ENCODE measurements around the gene PLK1.

- no peak for TF ChIP-seq CTCF (IDR thresholded peaks at IDR 0.05; ENCODE audit: low read length)
- TF ChIP-seq EZH2 (optimal IDR thresholded peaks at IDR 0.05; ENCODE audit: low read depth, low read length), result no peak
Observed at GRCh38 chr16:23729503-23730424, 51.1 kb downstream of the PLK1 start.
